DOHH2 (cell line): ENCODE data around the gene VPS37B.

ENCODE experiments used
- H3F3A ChIP-seq: fragments of 200-600 bp; sonication (generic), shearing (Covaris generic); 2 replicates; pipeline ENCODE4 v1.6.0; 2016; ENCODE audit warnings: antibody characterized with exemption, mild to moderate bottlenecking; ENCODE audit not compliant: control insufficient read depth, insufficient read depth
- H3K27ac ChIP-seq: fragments of 200-600 bp; sonication (generic); 2 replicates; pipeline ENCODE4 v1.5.1; 2014; ENCODE audit warnings: low read depth, mild to moderate bottlenecking, low read length, moderate library complexity
- H3K27me3 ChIP-seq: fragments of 200-600 bp; sonication (generic); 2 replicates; pipeline ENCODE4 v1.6.1; 2014; ENCODE audit warnings: mild to moderate bottlenecking, low read length, mixed read lengths; ENCODE audit not compliant: control insufficient read depth
- H3K36me3 ChIP-seq: fragments of 200-600 bp; sonication (generic); 2 replicates; pipeline ENCODE4 v1.6.1; 2014; ENCODE audit warnings: mild to moderate bottlenecking, low read length, moderate library complexity, mixed read lengths; ENCODE audit not compliant: control insufficient read depth
- H3K4me1 ChIP-seq: fragments of 200-600 bp; sonication (generic); 2 replicates; pipeline ENCODE4 v1.6.1; 2014; ENCODE audit warnings: mild to moderate bottlenecking, low read length, mixed read lengths; ENCODE audit not compliant: control insufficient read depth
- H3K4me2 ChIP-seq: fragments of 200-600 bp; sonication (generic); 2 replicates; pipeline ENCODE4 v1.6.0; 2014; ENCODE audit warnings: mild to moderate bottlenecking, low read length, moderate library complexity
- H3K4me3 ChIP-seq: fragments of 200-600 bp; sonication (generic); 2 replicates; pipeline ENCODE4 v1.5.1; 2014; ENCODE audit warnings: mild to moderate bottlenecking, low read length, mixed read lengths
- H3K79me2 ChIP-seq: fragments of 200-600 bp; sonication (generic); 2 replicates; pipeline ENCODE4 v1.6.1; 2014; ENCODE audit warnings: mild to moderate bottlenecking, low read length, mixed read lengths; ENCODE audit not compliant: control insufficient read depth
- H3K9me2 ChIP-seq: fragments of 200-600 bp; sonication (generic); replicated peaks from 2 replicates; pipeline ENCODE4 v1.6.1; 2014; ENCODE audit warnings: mild to moderate bottlenecking, low read length, mixed read lengths; ENCODE audit not compliant: control insufficient read depth
- H3K9me3 ChIP-seq: fragments of 200-600 bp; sonication (generic); 2 replicates; pipeline ENCODE4 v1.6.1; 2014; ENCODE audit warnings: antibody characterized with exemption, low read length, mixed read lengths; ENCODE audit not compliant: control insufficient read depth, insufficient read depth
- H4K20me1 ChIP-seq: fragments of 200-600 bp; sonication (generic); 2 replicates; pipeline ENCODE4 v1.6.0; 2014; ENCODE audit warnings: low read depth, mild to moderate bottlenecking, antibody characterized with exemption, low read length, moderate library complexity; ENCODE audit not compliant: control insufficient read depth, insufficient read depth
- EZH2phosphoT487 ChIP-seq: fragments of 200-600 bp; sonication (generic); IDR thresholded peaks from 2 replicates; pipeline ENCODE4 v1.6.1; 2017; ENCODE audit warnings: borderline replicate concordance, mild to moderate bottlenecking, antibody characterized with exemption, low read length, moderate library complexity, mixed read lengths
- TF ChIP-seq, protein P1 (sequence below): fragments of 200-600 bp; sonication (generic); IDR thresholded peaks from one replicate; pipeline ENCODE4 v1.5.1; 2014; ENCODE audit warnings: antibody characterized with exemption, mild to moderate bottlenecking, low read depth, low read length; ENCODE audit not compliant: poor library complexity, severe bottlenecking

Gene VPS37B, protein sequence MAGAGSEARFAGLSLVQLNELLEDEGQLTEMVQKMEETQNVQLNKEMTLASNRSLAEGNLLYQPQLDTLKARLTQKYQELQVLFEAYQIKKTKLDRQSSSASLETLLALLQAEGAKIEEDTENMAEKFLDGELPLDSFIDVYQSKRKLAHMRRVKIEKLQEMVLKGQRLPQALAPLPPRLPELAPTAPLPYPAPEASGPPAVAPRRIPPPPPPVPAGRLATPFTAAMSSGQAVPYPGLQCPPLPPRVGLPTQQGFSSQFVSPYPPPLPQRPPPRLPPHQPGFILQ

DNA sequence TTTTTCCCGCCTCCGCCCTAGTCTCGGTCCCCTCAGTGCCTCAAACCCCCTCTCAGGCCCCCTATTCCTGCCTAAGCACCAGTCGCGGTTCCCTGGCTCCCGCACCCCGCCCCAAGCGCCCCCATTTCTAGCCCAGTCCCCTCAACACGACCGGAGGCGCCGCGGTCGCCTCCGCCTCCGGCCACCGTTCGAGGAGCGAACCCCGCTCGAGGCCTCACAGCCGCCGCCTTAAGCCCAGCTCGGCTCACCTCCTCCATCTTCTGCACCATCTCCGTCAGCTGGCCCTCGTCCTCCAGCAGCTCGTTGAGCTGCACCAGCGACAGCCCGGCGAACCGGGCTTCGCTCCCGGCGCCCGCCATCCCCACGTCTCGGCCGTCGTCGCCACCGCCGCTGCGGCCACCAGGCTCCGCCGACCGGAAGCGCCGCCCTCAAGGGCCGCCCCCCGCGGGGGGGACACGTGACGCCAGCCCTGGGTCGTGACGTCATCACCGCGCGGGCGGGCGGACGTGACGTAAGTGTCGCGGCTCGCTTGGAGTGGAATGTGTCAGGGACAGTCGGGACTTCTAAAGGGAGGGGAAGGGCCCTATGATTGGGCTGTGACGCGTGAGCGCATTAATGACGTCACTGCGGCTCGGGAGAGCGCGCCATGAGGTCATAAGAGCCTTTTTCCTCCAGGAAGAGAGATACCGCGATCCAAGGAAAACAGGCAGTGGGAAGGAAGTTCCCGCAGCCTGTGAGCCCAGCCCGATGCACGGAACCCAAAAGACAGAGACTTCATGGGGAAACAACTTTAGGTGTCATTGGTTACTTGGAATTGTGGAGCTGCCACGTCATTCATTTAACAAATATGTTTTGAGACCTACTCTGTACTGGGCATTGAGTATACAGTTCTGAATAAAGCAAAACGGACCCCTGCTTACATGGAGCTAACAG lies at the start of gene VPS37B:
VPS37B (minus strand) TSS at position 421 of the 933 bp plus-strand sequence; CDS start at position 359, 62 bp downstream.
- Histone ChIP-seq H3F3A (peaks cover 12% of the 10 kb centered on the region; the same call in 1 of the 2 replicates), H3K27ac (no peak within 1 kb of the TSS), H3K4me1 (peaks cover 40% of the 10 kb centered on the region), H3K27me3 (peaks cover 29% of the 10 kb centered on the region), H3K79me2 (no peaks in the 10 kb centered on the region), H4K20me1 (no peaks in the 10 kb centered on the region), H3K9me2 (no peaks in the 10 kb centered on the region), H3K36me3 (no peaks in the 10 kb centered on the region), H3K4me2 (peak within 1 kb of the TSS; percentile 74), H3K4me3 (peak within 1 kb of the TSS; percentile 74), H3K9me3 (no peaks in the 10 kb centered on the region)
- TF ChIP-seq EZH2phosphoT487 = no peak

DNA sequence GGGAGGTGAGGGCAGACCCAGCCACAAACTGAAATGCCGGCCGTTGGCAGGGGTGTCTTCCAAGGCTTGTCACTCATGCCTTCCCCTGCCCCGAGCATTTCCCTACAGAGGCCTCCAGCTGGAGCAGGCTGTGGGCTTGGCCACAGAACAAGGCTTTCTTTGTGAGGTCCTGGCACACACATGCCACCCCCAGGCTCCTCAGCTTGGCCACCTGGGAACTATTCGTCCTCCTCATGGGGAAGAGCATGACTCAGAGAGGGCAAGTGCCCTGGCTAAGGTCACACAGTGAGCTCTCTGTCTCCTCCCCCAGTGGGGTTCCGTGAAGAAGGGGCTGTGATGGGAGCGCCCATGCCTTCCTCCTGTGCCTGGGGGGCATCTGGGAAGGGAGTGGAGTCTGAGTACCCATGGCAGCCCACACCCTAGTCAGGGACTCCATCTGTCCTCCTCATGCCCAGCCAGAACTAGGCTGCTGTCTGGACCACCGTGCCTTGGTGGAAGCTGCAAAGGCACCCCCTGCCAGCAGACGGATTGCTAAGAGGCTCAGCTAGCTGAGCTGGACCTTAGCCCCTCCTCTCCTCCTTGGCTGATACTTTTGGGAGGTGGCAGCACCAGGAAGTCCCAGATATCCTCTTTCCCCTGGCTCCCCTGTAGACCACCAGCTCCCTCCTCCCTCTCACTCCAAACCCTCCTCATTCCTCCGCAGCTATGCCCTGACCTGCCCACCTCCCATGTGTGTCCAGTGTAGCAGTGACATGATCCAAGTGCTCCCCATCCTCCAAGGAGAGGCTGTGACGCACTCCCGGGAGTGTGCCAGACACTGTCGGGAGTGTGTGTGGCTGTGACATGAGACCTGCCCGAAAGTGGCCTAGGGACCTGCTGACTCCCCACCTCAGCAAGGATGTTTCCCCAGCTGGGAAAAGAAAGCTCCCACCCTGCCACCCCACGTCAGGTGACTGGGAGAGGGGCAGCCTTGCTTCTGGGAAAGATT lies 49.0 kb upstream of the VPS37B start:
- TF ChIP-seq, protein P1, sequence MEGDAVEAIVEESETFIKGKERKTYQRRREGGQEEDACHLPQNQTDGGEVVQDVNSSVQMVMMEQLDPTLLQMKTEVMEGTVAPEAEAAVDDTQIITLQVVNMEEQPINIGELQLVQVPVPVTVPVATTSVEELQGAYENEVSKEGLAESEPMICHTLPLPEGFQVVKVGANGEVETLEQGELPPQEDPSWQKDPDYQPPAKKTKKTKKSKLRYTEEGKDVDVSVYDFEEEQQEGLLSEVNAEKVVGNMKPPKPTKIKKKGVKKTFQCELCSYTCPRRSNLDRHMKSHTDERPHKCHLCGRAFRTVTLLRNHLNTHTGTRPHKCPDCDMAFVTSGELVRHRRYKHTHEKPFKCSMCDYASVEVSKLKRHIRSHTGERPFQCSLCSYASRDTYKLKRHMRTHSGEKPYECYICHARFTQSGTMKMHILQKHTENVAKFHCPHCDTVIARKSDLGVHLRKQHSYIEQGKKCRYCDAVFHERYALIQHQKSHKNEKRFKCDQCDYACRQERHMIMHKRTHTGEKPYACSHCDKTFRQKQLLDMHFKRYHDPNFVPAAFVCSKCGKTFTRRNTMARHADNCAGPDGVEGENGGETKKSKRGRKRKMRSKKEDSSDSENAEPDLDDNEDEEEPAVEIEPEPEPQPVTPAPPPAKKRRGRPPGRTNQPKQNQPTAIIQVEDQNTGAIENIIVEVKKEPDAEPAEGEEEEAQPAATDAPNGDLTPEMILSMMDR = no peak
- no peak for TF ChIP-seq EZH2phosphoT487
- peaks cover 7% of the 10 kb centered on the region for H3K4me1 ChIP-seq

DNA sequence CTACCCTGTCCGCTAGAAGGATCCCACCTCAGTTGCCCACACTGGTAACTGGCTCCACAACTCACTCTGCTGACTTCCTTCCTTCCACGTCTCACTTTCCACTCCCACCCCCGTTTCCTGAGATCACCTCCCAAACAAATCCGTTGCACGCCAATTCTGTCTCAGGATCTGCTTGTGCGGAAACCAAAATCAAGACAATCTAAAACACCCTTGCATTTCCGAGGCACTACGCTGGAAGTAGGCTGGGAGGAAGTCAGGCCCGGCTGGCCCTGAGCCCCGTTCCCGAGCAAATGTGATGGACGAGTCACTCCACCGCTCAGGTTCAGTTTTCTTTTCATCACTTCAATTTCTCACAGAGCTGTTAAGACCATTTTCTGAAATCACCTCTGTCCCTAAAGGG lies 47.3 kb upstream of the VPS37B start:
- Histone ChIP-seq H3K36me3 (no peaks in the 10 kb centered on the region), H3K4me1 (peaks cover 9% of the 10 kb centered on the region), H3K4me2 (no peak overlapping the region), H4K20me1 (no peaks in the 10 kb centered on the region), H3K27ac (no peak overlapping the region), H3F3A (no peaks in the 10 kb centered on the region), H3K4me3 (no peak overlapping the region), H3K79me2 (no peaks in the 10 kb centered on the region), H3K9me3 (no peaks in the 10 kb centered on the region), H3K27me3 (no peaks in the 10 kb centered on the region), H3K9me2 (no peaks in the 10 kb centered on the region)
- TF ChIP-seq, protein P1 = no peak
- no peak for TF ChIP-seq EZH2phosphoT487

More for the DNA sequence above, 49.0 kb upstream of the VPS37B start:
- H3K4me2 ChIP-seq = no peak overlapping the region
- H3K9me2 ChIP-seq = no peaks in the 10 kb centered on the region
- no peaks in the 10 kb centered on the region for H3F3A ChIP-seq
- no peaks in the 10 kb centered on the region for H3K9me3 ChIP-seq
- no peak overlapping the region for H3K27ac ChIP-seq
- H3K36me3 ChIP-seq = no peaks in the 10 kb centered on the region
- no peak overlapping the region for H3K4me3 ChIP-seq
- no peaks in the 10 kb centered on the region for H3K79me2 ChIP-seq
- no peaks in the 10 kb centered on the region for H3K27me3 ChIP-seq
- H4K20me1 ChIP-seq = no peaks in the 10 kb centered on the region
